Retinal pigment epithelial cell (primary cell): ENCODE measurements around the gene TRIM50.
"Not testable (repeated sequence)": the region's sequence is repeated elsewhere in the genome, so short reads cannot be mapped to it uniquely, and the experiment has no call there.

Experiments
- DNase-seq: peaks from one replicate; pipeline ENCODE4 v3.0.0-alpha.2; 2010; ENCODE audit warnings: low read depth
- H3K4me3 ChIP-seq: 2 replicates; pipeline ENCODE4 v1.5.1; 2011; ENCODE audit warnings: mild to moderate bottlenecking, low read length, control low read depth, moderate library complexity
- TF ChIP-seq, protein P1 (sequence below): conservative IDR thresholded peaks from 2 replicates; pipeline ENCODE4 v1.5.1; 2011; ENCODE audit warnings: low read depth, low read length, control low read depth, inconsistent platforms

TRIM50 gene

DNA sequence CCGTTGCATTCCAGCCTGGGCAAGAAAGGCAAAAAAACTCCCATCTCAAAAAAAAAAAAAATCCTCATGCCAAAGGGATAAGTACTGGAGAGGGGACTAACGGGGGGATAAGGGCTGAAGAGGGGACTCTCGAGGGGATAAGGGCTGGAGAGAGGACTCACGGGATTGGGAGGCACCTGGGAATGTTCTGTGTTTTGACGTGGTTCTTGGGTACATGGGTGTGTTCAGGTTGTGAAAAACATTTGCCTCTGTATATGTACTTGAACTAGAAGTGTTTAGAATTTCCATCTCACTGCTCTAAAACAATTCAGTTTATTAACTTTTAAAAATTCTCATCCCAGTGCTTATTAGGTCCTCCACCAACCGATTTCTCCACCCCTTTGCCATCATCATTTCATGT is 4.6 kb upstream of the TRIM50 start:
- DNase-seq: no peak
- TF ChIP-seq, protein P1, sequence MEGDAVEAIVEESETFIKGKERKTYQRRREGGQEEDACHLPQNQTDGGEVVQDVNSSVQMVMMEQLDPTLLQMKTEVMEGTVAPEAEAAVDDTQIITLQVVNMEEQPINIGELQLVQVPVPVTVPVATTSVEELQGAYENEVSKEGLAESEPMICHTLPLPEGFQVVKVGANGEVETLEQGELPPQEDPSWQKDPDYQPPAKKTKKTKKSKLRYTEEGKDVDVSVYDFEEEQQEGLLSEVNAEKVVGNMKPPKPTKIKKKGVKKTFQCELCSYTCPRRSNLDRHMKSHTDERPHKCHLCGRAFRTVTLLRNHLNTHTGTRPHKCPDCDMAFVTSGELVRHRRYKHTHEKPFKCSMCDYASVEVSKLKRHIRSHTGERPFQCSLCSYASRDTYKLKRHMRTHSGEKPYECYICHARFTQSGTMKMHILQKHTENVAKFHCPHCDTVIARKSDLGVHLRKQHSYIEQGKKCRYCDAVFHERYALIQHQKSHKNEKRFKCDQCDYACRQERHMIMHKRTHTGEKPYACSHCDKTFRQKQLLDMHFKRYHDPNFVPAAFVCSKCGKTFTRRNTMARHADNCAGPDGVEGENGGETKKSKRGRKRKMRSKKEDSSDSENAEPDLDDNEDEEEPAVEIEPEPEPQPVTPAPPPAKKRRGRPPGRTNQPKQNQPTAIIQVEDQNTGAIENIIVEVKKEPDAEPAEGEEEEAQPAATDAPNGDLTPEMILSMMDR: no peak

DNA sequence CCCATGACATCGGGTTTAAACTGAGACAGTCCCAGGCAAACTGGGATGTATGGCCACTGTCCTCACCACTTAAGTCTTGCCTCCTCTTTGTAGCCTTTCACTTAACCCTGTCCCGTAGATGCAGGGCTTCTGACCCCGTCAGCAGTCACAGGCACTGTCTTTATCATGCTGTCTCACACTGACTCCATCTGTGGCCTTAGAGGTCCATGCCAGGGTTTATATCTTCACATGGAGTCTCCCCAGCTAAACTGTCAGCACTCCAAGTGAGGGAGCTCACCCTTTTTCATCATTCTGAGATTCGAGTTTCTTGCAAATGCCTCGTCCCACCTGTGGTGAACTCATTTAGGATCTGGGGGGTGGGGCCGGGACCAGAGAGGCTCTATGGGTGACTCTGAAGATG is 2.9 kb upstream of the TRIM50 start:
- no peak for DNase-seq
- TF ChIP-seq, protein P1: no peak
- no peak overlapping the region for H3K4me3 ChIP-seq

More for the DNA sequence above, 4.6 kb upstream of the TRIM50 start:
- no peak overlapping the region for H3K4me3 ChIP-seq

DNA sequence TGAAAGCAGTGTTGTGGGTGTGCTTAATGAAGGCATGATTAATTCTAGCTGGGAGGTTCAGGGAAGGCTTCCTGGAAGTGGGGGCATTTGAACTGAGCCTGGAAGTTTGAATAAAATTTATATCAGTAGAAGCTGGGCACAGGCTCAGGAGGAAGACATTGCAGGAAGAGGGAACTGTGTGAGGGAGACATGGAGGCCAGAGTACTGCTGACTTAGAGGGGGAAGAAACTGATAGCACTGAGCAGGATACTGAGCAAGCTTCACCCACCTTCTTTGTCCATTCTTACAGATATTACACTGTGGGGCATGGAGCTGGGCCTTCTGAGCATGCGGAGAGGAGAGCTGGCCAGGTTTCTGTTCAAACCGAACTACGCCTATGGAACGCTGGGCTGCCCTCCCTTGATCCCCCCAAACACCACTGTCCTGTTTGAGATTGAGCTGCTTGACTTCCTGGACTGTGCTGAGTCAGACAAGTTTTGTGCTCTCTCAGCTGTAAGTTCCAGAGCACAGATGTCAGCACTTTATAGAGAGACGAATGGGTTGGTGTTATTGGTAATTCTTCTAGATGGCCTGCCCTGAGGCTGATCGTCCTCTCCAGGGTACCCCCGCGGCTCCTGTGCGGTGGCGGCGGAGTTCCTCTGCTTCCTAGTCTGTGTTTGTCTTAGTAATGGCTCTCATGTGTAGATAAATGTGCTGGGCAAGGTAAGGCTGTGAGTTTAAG is 2.1 kb upstream of the TRIM50 start:
- H3K4me3 ChIP-seq: no peak overlapping the region
- TF ChIP-seq, protein P1: no peak
- DNase-seq: no peak

DNA sequence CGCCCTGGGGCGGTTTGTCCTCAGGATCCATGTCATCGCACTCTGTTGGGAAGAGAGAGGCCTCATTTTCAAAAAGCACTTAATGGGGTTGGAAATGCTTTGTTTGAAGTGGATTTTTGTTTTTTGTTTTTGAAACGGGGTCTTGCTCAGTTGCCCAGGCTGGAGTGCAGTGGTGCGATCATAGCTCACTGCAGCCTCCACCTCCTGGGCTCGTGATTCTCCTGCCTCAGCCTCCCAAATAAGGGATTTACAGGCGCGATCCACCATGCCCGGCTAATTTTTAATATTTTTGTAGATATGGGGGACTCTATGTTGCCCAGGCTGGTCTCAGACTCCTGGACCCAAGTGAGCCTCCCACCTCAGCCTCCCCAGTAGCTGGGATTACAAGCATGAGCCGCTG is 814 bp upstream of the TRIM50 start:
- H3K4me3 ChIP-seq: no peak overlapping the region
- no peak for DNase-seq
- TF ChIP-seq, protein P1: no peak

DNA sequence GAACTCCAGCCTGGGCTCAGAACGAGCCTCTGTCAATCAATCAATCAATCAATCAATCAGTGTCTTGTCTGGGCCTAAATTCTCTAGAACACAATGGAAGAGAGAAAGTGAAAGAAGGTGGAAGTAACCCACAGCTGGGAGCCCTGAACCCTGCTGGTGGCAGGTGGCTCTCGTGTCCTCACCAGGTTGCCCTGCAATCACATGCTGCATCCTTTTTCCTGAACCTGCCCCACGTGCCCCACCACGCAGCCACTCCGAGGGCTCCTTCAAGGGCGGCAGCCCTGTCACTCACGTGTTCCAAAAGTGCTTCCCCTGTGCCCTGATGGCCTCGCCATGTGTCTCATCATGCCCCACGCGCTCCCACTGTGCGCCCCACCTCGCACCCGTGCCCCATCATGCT is 433 bp downstream of the TRIM50 start:
- not testable (repeated sequence) for DNase-seq, H3K4me3 ChIP-seq

DNA sequence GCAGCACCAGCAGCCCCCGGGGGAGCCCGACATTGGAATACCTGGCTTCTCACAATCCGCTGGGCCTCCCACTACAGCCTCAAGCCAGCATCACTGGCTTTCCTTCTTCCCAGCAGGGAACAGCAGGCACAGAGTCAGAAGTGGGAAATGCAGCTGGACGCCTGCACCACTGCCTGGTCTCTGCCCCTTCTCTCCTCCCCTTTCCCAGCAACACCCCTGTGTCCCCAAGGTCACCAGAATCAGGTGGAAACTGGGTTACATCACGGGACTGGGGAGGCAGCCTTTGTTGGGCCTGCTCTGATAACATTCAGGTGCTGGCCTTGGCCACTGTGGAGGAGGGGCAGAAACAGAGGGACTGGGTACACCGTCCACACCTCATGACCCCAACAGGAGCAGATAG is 2.5 kb downstream of the TRIM50 start:
- H3K4me3 ChIP-seq, DNase-seq: not testable (repeated sequence)

DNA sequence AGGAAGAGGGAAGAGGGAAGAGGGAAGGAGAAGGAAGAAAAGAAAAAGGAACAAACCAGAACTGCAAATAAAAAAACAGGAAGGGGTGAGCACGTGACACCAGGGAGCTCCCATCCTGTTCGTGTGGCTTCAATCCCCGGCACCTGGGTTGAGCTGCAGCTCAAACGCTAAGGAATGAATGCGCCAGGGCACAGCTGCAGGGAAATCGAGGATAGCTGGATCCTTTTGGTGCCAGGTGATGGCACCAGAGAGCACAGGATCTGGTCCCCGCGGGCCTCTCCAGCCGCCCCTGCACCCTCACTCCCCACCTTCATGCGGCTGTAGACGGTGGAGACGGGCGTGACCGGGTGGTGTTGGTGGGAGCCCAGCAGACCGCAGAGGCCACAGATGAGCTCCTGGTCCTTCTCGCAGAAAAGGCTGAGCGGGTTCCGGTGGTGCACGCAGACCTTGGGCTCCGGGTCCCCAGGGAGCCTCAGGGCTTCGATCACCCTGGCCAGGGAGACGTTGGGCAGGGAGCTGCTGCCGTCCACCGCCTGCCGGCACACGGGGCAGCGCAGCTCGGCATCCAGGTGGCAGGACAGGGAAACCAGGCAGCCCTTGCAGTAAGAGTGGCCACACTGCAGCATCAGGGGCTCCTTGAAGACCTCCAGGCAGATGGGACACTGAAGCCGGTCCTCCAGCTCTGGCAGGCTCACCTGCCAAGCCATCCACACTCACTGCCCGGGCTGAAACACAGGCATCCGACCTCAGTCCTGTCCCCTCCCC is 3.6 kb downstream of the TRIM50 start:
- DNase-seq, H3K4me3 ChIP-seq: not testable (repeated sequence)
- TF ChIP-seq, protein P1: peak; percentile 71

DNA sequence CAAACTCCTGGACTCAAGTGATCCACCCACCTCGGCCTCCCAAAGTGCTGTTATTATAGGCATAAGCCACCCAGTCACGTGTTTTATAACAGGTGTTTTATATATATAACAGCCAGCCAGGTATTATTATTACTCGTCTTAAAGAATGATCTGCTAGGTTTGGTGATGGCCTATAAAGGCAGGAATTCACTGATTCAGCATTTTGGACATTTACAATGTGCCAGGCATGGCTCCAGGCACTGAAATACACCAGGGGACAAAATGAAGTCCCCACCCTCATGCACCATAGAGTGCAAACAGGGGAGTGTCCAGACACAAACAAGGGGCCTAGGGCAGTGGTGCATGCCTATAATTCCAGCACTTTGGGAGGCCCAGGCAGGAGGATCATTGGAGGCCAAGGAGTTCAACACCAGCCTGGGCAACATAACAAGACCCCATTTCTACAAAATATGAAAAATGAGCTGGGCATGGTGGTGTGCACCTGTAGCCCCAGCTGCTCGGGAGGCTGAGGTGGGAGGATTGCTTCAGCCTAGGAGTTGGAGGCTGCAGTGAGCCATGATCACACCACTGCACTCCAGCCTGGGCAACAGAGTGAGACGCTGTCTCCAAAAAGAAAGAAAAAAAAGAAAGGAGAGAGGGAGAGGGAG is 4.3 kb downstream of the TRIM50 start:
- not testable (repeated sequence) for H3K4me3 ChIP-seq

DNA sequence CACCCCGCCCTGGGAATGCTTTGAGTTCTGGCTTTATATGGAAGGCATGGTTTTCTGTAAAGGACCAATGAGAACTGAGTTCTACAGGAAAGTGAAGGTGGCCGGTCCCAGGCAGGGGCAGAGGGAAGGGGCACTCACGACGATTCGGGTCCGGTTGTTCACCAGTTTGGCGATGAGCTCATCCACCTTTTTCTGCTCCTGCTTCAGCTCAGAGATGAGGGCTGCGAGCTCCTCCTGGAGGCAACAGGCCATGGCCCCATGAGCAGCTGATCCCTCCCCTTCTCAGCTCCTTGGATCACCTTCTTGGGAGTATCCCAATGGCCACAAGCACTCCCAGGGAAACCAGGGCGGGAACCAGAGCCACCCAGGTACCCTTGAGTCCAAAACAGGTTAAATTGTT is 7.9 kb downstream of the TRIM50 start:
- DNase-seq, H3K4me3 ChIP-seq: not testable (repeated sequence)

More for the DNA sequence above, 4.3 kb downstream of the TRIM50 start:
- DNase-seq: not testable (repeated sequence)

DNA sequence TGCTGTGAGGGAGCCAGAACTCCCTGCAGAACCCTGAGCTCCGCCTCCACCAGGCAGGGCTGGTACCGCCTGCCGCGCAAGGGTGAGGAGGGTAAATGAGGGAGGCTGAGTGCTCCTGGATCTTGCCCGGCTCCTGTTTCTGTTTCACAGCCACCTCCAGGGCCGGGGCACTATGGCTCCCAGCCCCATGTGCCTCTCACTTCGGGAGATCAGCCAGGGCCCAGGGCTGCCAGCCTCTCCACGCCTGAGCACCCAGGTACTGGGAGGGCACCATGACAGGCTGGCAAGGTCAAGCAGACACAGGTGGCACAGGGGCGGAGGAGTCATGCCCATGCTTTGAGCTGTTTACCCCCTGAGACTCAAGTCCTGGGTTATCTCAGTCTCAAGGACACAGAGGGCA is 8.3 kb downstream of the TRIM50 start:
- not testable (repeated sequence) for H3K4me3 ChIP-seq, DNase-seq

DNA sequence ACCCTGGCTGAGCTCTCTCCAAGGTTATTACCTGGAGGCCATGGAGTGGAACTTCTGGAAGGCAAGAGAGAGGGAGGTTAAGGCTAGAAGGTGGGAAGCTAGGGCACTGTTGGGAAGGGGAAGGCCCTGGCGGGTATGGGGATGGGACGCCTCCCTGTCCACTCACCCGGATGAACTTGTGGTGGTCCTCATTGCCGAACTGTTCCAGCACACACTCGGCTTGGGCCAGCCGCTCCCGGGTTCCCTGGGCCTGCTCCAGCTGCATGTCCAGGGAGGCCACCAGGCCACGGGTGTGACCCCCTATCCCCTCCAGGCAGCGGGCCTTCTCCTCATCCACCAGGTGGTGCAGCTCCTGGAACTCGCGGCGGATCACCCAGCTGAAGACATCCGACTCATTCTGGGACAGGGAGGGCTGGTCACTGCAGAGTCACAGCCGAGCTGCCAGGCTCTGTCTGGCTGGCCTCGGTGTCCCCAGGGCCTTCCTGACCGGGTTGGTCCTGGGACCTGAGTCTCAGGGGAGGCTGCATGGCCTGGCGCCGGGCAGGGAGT is 9.2 kb downstream of the TRIM50 start:
- H3K4me3 ChIP-seq, DNase-seq: not testable (repeated sequence)
